HUES6 (cell line): ENCODE results near the gene FUCA1.
"Not testable (repeated sequence)": the region's sequence is repeated elsewhere in the genome, so short reads cannot be mapped to it uniquely, and the experiment has no call there.

Experiments
- H3K27ac ChIP-seq: 2 replicates; pipeline ENCODE4 v1.7.0; 2013; ENCODE audit warnings: low read depth, mild to moderate bottlenecking, low read length, inconsistent platforms
- H3K27me3 ChIP-seq: 2 replicates; pipeline ENCODE4 v1.6.1; 2013; ENCODE audit warnings: low read length; ENCODE audit not compliant: control insufficient read depth, insufficient read depth
- H3K36me3 ChIP-seq: 2 replicates; pipeline ENCODE4 v1.6.1; 2013; ENCODE audit warnings: low read length; ENCODE audit not compliant: control insufficient read depth, insufficient read depth
- H3K4me1 ChIP-seq: 2 replicates; pipeline ENCODE4 v1.6.1; 2013; ENCODE audit warnings: low read length; ENCODE audit not compliant: control insufficient read depth, insufficient read depth
- H3K4me3 ChIP-seq: 2 replicates; pipeline ENCODE4 v1.5.1; 2013; ENCODE audit warnings: low read depth, low read length
- H3K9ac ChIP-seq: one replicate; pipeline ENCODE4 v1.6.1; 2013; ENCODE audit warnings: mild to moderate bottlenecking, low read length
- H3K9me3 ChIP-seq: 2 replicates; pipeline ENCODE4 v1.6.1; 2013; ENCODE audit warnings: low read depth, low read length; ENCODE audit not compliant: control insufficient read depth, insufficient read depth

FUCA1 gene

GRCh38 chr1:23908453-23909341, 40.6 kb upstream of the FUCA1 start:
- no peaks in the 10 kb centered on the region for H3K36me3 ChIP-seq
- H3K9ac ChIP-seq: no peak overlapping the region
- H3K9me3 ChIP-seq: no peaks in the 10 kb centered on the region
- H3K27ac ChIP-seq: no peak overlapping the region
- H3K27me3 ChIP-seq: peaks cover 17% of the 10 kb centered on the region
- peaks cover 17% of the 10 kb centered on the region for H3K4me1 ChIP-seq
- no peak overlapping the region for H3K4me3 ChIP-seq

- no peak overlapping the region for H3K9ac ChIP-seq
- peaks cover 24% of the 10 kb centered on the region for H3K4me1 ChIP-seq
- H3K4me3 ChIP-seq: no peak overlapping the region
- no peaks in the 10 kb centered on the region for H3K9me3 ChIP-seq
- peaks cover 37% of the 10 kb centered on the region for H3K27me3 ChIP-seq
- H3K36me3 ChIP-seq: no peaks in the 10 kb centered on the region
- H3K27ac ChIP-seq: no peak overlapping the region
These were observed 38.6 kb upstream of the FUCA1 start for GRCh38 chr1:23906731-23907130.

- H3K27ac ChIP-seq: no peak overlapping the region
- H3K36me3 ChIP-seq: no peaks in the 10 kb centered on the region
- no peaks in the 10 kb centered on the region for H3K9me3 ChIP-seq
- no peak overlapping the region for H3K9ac ChIP-seq
- peaks cover 49% of the 10 kb centered on the region for H3K27me3 ChIP-seq
- peaks cover 24% of the 10 kb centered on the region for H3K4me1 ChIP-seq
- H3K4me3 ChIP-seq: no peak overlapping the region
These were observed 37.5 kb upstream of the FUCA1 start for GRCh38 chr1:23905461-23906025.

GRCh38 chr1:23904748-23905357, 36.8 kb upstream of the FUCA1 start:
- peaks cover 50% of the 10 kb centered on the region for H3K27me3 ChIP-seq
- no peak overlapping the region for H3K27ac ChIP-seq
- no peaks in the 10 kb centered on the region for H3K36me3 ChIP-seq
- no peak overlapping the region for H3K4me3 ChIP-seq
- H3K4me1 ChIP-seq: peaks cover 24% of the 10 kb centered on the region
- no peak overlapping the region for H3K9ac ChIP-seq
- H3K9me3 ChIP-seq: no peaks in the 10 kb centered on the region

GRCh38 chr1:23903754-23904153, 35.7 kb upstream of the FUCA1 start:
- peaks cover 46% of the 10 kb centered on the region for H3K27me3 ChIP-seq
- H3K9me3 ChIP-seq: no peaks in the 10 kb centered on the region
- peak overlapping the region; percentile 52 for H3K4me3 ChIP-seq
- H3K9ac ChIP-seq: no peak overlapping the region
- H3K36me3 ChIP-seq: no peaks in the 10 kb centered on the region
- peaks cover 20% of the 10 kb centered on the region for H3K4me1 ChIP-seq
- H3K27ac ChIP-seq: no peak overlapping the region

- Histone ChIP-seq H3K27ac (no peak overlapping the region), H3K9me3 (no peaks in the 10 kb centered on the region), H3K27me3 (peaks cover 46% of the 10 kb centered on the region), H3K36me3 (no peaks in the 10 kb centered on the region), H3K4me3 (peak overlapping the region; percentile 52), H3K4me1 (peaks cover 20% of the 10 kb centered on the region), H3K9ac (peak overlapping the region; percentile 4)
These were observed 34.5 kb upstream of the FUCA1 start for GRCh38 chr1:23902321-23903278.

- H3K27ac ChIP-seq, H3K9me3 ChIP-seq, H3K9ac ChIP-seq, H3K4me3 ChIP-seq, H3K36me3 ChIP-seq: not testable (repeated sequence)
- peaks cover 20% of the 10 kb centered on the region for H3K4me1 ChIP-seq
- peaks cover 46% of the 10 kb centered on the region for H3K27me3 ChIP-seq
These were observed 31.9 kb upstream of the FUCA1 start for GRCh38 chr1:23900017-23900416.

- no peak overlapping the region for H3K27ac ChIP-seq
- H3K36me3 ChIP-seq: no peaks in the 10 kb centered on the region
- H3K9me3 ChIP-seq: no peaks in the 10 kb centered on the region
- H3K4me1 ChIP-seq: peaks cover 11% of the 10 kb centered on the region
- H3K4me3 ChIP-seq: no peak overlapping the region
- peaks cover 36% of the 10 kb centered on the region for H3K27me3 ChIP-seq
- H3K9ac ChIP-seq: no peak overlapping the region
These were observed 31.0 kb upstream of the FUCA1 start for GRCh38 chr1:23899070-23899469.

GRCh38 chr1:23897083-23897482, 29.0 kb upstream of the FUCA1 start:
- Histone ChIP-seq H3K36me3 (no peaks in the 10 kb centered on the region), H3K27me3 (peaks cover 16% of the 10 kb centered on the region), H3K9me3 (no peaks in the 10 kb centered on the region), H3K9ac (no peak overlapping the region), H3K27ac (no peak overlapping the region), H3K4me3 (no peak overlapping the region), H3K4me1 (no peaks in the 10 kb centered on the region; the same call in 1 of the 2 replicates)

GRCh38 chr1:23896491-23896890, 28.4 kb upstream of the FUCA1 start:
- Histone ChIP-seq H3K4me3 (no peak overlapping the region), H3K9ac (no peak overlapping the region), H3K27ac (no peak overlapping the region)

More at GRCh38 chr1:23896491-23896890, 28.4 kb upstream of the FUCA1 start:
- H3K36me3 ChIP-seq: no peaks in the 10 kb centered on the region
- H3K4me1 ChIP-seq: no peaks in the 10 kb centered on the region; the same call in 1 of the 2 replicates
- peaks cover 10% of the 10 kb centered on the region for H3K27me3 ChIP-seq
- no peaks in the 10 kb centered on the region for H3K9me3 ChIP-seq
